Keratinocyte (primary cell): ENCODE measurements around the gene MEGF8. TPM values are rescaled to one million over a fixed set of nuclear protein-coding genes. Genes with fewer than 3 reads are reported as not detected.

Experiments used
- DNase-seq: peaks from one replicate; pipeline ENCODE4 v3.0.0-alpha.2; 2011; ENCODE audit warnings: low read depth, missing footprints, low spot score
- FAIRE-seq: peaks from 2 replicates; lab custom pipeline; 2011; peaks lifted over from hg19 to GRCh38; lab: Jason Lieb, UNC
- H2AFZ ChIP-seq: 2 replicates; pipeline ENCODE4 v1.6.0; 2012; ENCODE audit warnings: low read length, control low read depth, inconsistent platforms; ENCODE audit not compliant: control insufficient read depth
- H3K27ac ChIP-seq: 2 replicates; pipeline ENCODE4 v1.5.1; 2011; ENCODE audit warnings: low read length; ENCODE audit not compliant: control insufficient read depth, insufficient read depth
- H3K27me3 ChIP-seq: 3 replicates; pipeline ENCODE4 v1.6.0; 2011; ENCODE audit warnings: low read length; ENCODE audit not compliant: control insufficient read depth, insufficient read depth; ENCODE audit errors: extremely low read depth
- H3K36me3 ChIP-seq, 2 experiments: 2 replicates in 1 of 2; 3 replicates in 1 of 2; pipeline ENCODE4 v1.5.1; 2011; ENCODE audit warnings: low read length in 2 of 2, mild to moderate bottlenecking in 1 of 2; ENCODE audit not compliant: control insufficient read depth in 2 of 2, insufficient read depth in 2 of 2; ENCODE audit errors: extremely low read depth in 1 of 2
- H3K4me1 ChIP-seq: 3 replicates; pipeline ENCODE4 v1.5.1; 2011; ENCODE audit warnings: low read length; ENCODE audit not compliant: control insufficient read depth, insufficient read depth; ENCODE audit errors: extremely low read depth
- H3K4me2 ChIP-seq: 3 replicates; pipeline ENCODE4 v1.6.0; 2011; ENCODE audit warnings: low read depth, low read length; ENCODE audit not compliant: control insufficient read depth, insufficient read depth; ENCODE audit errors: extremely low read depth
- H3K4me3 ChIP-seq, 3 experiments: fragments of 200-600 bp in 1 of 3; sonication (generic) in 1 of 3; 2 replicates in 2 of 3; 3 replicates in 1 of 3; pipeline ENCODE4 v1.5.1; 2011 to 2016; ENCODE audit warnings: low read length in 3 of 3, mild to moderate bottlenecking in 3 of 3, control low read depth in 2 of 3, inconsistent platforms in 1 of 3, low read depth in 1 of 3, mixed read lengths in 1 of 3, mixed run types in 1 of 3, moderate library complexity in 1 of 3; ENCODE audit not compliant: control insufficient read depth in 2 of 3, insufficient read depth in 2 of 3; ENCODE audit errors: extremely low read depth in 1 of 3
- H3K79me2 ChIP-seq: 2 replicates; pipeline ENCODE4 v1.6.0; 2012; ENCODE audit warnings: low read length; ENCODE audit not compliant: control insufficient read depth, insufficient read depth
- H3K9ac ChIP-seq: 3 replicates; pipeline ENCODE4 v1.6.0; 2011; ENCODE audit warnings: low read length; ENCODE audit not compliant: control insufficient read depth, insufficient read depth; ENCODE audit errors: extremely low read depth
- H3K9me1 ChIP-seq: 3 replicates; pipeline ENCODE4 v1.6.0; 2011; ENCODE audit warnings: low read length; ENCODE audit not compliant: control insufficient read depth, insufficient read depth; ENCODE audit errors: extremely low read depth
- H3K9me3 ChIP-seq: 2 replicates; pipeline ENCODE4 v1.5.1; 2012; ENCODE audit warnings: low read depth, low read length; ENCODE audit not compliant: control insufficient read depth
- H4K20me1 ChIP-seq: 3 replicates; pipeline ENCODE4 v1.6.0; 2011; ENCODE audit warnings: low read length; ENCODE audit not compliant: control insufficient read depth, insufficient read depth; ENCODE audit errors: extremely low read depth
- CTCF ChIP-seq, 3 experiments: IDR thresholded peaks in 1 of 3; conservative IDR thresholded peaks in 1 of 3; optimal IDR thresholded peaks in 1 of 3; 2 replicates in 2 of 3; 3 replicates in 1 of 3; pipeline versions ENCODE3 to v1.5.1; 2011; ENCODE audit warnings: low read length in 3 of 3, mild to moderate bottlenecking in 3 of 3, moderate library complexity in 2 of 3, control low read depth in 1 of 3, inconsistent platforms in 1 of 3; ENCODE audit not compliant: insufficient read depth in 2 of 3; ENCODE audit errors: extremely low read depth in 1 of 3
- EZH2 ChIP-seq: IDR thresholded peaks from one replicate; pipeline ENCODE4 v1.6.1; 2012; ENCODE audit warnings: inconsistent platforms, mild to moderate bottlenecking, low read length, moderate library complexity
- dilution Hi-C: fragments of 300-500 bp; cut with MboI; formaldehyde crosslinking; loops from one replicate; pipeline ENCODE4 v1.7.0; 2020; ENCODE audit warnings: low sequenced_read_pairs; ENCODE audit not compliant: extremely low pct_ligation_motif_present
- polyA plus RNA-seq, 5 experiments: library from polyadenylated mRNA; depleted of rRNA in 3 of 5; stranded (reverse) in 3 of 5; stranded (forward) in 1 of 5; unstranded in 1 of 5; fragments of >200 nt; gene quantifications; 1 replicate in 1 of 5; 2 replicates in 3 of 5; 3 replicates in 1 of 5; pipeline versions ENCODE4 v1.2.1 to v1.2.3, GENCODE V29; 2011 to 2012; ENCODE audit warnings: missing spikeins in 2 of 5, low read depth in 1 of 5, low replicate concordance in 1 of 5

The MEGF8 gene
- polyA plus RNA-seq, 1 donor (not counting 4 experiments of a cell fraction or from before 2014, with no cell fraction given): 4.1 TPM

DNA sequence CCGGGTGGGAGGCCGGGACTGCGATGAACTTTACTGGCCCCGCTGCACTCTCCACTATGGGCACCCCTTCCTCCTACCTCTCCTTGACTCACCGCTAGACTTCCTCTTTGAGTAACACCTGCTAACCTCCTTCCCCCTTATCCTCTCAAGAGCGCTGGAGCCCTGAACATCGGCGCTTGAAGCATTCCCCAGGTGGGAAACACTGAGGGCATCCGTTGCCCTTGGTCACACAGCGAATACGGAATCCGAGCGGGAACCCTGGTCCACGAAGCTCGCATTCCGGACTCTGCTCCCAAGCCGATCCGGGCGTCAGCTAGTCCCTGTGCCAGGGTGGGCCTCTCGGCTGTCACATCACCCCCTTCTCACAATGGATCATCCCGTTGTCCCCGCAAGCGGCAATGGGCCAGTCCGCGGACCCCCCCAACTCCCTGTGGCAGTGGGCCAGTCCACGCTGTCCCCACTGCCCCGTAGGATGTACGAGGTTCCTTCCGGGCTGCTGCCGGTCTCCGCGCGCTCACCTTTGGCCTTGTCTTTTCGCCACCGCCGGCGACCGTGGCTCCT is 97.5 kb downstream of the MEGF8 start:
- peak; percentile 26 for FAIRE-seq
- Histone ChIP-seq H3K4me2 (peak overlapping the region; percentile 90), H3K9me1 (no peaks in the 10 kb centered on the region), H3K79me2 (peaks cover 5% of the 10 kb centered on the region), H2AFZ (peak overlapping the region; percentile 48), H3K4me3 (peak overlapping the region; percentile 71 to 85 (median 72)), H3K4me1 (peaks cover 34% of the 10 kb centered on the region), H3K9ac (peak overlapping the region; percentile 74), H3K27ac (peak overlapping the region; percentile 90), H3K27me3 (no peaks in the 10 kb centered on the region), H4K20me1 (no peaks in the 10 kb centered on the region), H3K9me3 (no peaks in the 10 kb centered on the region), H3K36me3 (no peaks in the 10 kb centered on the region)
- TF ChIP-seq CTCF (optimal IDR thresholded peaks at IDR 0.05 in 1 of 3, IDR thresholded peaks at IDR 0.05 in 1 of 3, conservative IDR thresholded peaks at IDR 0.05 in 1 of 3; ENCODE audit: extremely low read depth in 1 of 3, insufficient read depth in 2 of 3, low read length in 3 of 3) (no peak), EZH2 (no peak)
- DNase-seq: peak; percentile 69
- dilution Hi-C loops: no loop called here

DNA sequence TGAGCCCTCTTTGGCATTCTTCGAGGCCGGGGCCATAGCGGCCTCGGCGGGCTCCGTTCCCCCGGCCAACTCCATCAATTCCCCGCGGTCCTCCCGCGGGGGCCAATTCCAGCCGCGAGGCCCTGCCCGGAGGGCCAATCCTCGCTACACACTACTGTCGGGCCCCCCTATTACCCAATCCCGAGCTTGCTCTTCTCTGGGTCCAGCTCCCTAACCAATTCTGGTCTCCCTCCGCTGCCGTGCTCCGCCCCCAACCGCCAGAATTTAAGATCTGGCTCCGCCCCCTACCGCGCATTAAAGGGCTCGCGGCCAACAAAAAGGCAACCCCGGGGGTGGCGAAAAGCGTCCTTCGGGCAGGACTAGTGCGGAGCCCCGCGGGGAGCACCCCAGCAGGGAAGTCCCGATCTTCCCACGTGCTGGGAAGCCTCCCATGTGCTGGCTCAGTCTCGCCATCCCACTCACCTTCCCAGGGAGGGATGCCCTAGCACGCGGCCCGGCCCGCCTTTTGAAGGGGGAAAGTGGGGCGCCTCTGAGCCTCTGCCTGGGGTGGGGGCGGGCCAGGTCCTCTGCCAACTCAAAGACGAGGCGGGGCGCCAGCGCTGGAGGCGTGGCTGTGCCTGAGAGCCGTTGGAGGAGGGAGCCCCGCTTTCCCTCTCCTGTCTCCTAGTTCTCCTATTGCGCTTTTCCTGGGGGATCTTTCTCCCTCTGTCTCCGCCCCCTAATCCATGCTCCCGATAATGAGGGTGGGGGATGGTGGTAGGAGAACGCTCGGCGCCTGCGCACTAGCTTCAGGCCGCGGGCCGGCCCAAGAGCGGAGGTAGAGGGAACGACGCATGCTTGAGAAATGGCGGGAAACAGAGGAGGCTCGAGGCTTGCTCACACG is 98.3 kb downstream of the MEGF8 start:
- Histone ChIP-seq H3K27ac (peak overlapping the region; percentile 90), H3K4me3 (peak overlapping the region; percentile 71 to 85 (median 72)), H3K4me2 (peak overlapping the region; percentile 90), H3K79me2 (peaks cover 5% of the 10 kb centered on the region), H3K9me1 (no peaks in the 10 kb centered on the region), H4K20me1 (no peaks in the 10 kb centered on the region), H2AFZ (peak overlapping the region; percentile 79), H3K27me3 (no peaks in the 10 kb centered on the region), H3K9ac (peak overlapping the region; percentile 74), H3K4me1 (peaks cover 34% of the 10 kb centered on the region), H3K36me3 (no peaks in the 10 kb centered on the region), H3K9me3 (no peaks in the 10 kb centered on the region)
- dilution Hi-C loops: no loop called here
- peak; percentile 67 for FAIRE-seq
- no peak for DNase-seq
- TF ChIP-seq EZH2 (no peak), CTCF (optimal IDR thresholded peaks at IDR 0.05 in 1 of 3, IDR thresholded peaks at IDR 0.05 in 1 of 3, conservative IDR thresholded peaks at IDR 0.05 in 1 of 3; ENCODE audit: extremely low read depth in 1 of 3, insufficient read depth in 2 of 3, low read length in 3 of 3) (no peak)
